Astrocyte (in vitro differentiated cells and primary cell): ENCODE measurements around the gene DOCK2.

Experiments
- CTCF ChIP-seq: IDR thresholded peaks from 2 replicates; pipeline ENCODE4 v1.5.1; 2011; ENCODE audit warnings: low read depth, mild to moderate bottlenecking, inconsistent platforms, low read length, moderate library complexity; ENCODE audit not compliant: insufficient read depth
- EZH2 ChIP-seq: IDR thresholded peaks from 2 replicates; pipeline ENCODE4 v1.6.1; 2012; ENCODE audit warnings: mild to moderate bottlenecking, low read length, inconsistent platforms; ENCODE audit not compliant: insufficient read depth

GRCh38 chr5:169667896-169668674 lies 31.0 kb downstream of the DOCK2 start:
- TF ChIP-seq CTCF: no peak
- TF ChIP-seq EZH2: no peak
